ENCODE data around the gene KIF3A.
A peak's percentile ranks its signal among the peaks of the same experiment; 100 is the strongest.

- TF ChIP-seq, protein P1, sequence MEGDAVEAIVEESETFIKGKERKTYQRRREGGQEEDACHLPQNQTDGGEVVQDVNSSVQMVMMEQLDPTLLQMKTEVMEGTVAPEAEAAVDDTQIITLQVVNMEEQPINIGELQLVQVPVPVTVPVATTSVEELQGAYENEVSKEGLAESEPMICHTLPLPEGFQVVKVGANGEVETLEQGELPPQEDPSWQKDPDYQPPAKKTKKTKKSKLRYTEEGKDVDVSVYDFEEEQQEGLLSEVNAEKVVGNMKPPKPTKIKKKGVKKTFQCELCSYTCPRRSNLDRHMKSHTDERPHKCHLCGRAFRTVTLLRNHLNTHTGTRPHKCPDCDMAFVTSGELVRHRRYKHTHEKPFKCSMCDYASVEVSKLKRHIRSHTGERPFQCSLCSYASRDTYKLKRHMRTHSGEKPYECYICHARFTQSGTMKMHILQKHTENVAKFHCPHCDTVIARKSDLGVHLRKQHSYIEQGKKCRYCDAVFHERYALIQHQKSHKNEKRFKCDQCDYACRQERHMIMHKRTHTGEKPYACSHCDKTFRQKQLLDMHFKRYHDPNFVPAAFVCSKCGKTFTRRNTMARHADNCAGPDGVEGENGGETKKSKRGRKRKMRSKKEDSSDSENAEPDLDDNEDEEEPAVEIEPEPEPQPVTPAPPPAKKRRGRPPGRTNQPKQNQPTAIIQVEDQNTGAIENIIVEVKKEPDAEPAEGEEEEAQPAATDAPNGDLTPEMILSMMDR (IDR thresholded peaks at IDR 0.05), result peak in 1 of 6 experiments; percentile 38
- no peak for TF ChIP-seq POLR2A (IDR thresholded peaks at IDR 0.05)
These were observed 60.2 kb downstream of the KIF3A start for GRCh38 chr5:132677191-132677590.

Data from esophagus squamous epithelium (tissue), 4 donors.